Measurements from ENCODE around the gene SKAP1.
A peak's percentile ranks its signal among the peaks of the same experiment; 100 is the strongest.

SKAP1 gene

GRCh38 chr17:48131216-48131824 lies 298.7 kb downstream of the SKAP1 start:
- peak; percentile 68 for DNase-seq

GRCh38 chr17:48129981-48130380 lies 300.0 kb downstream of the SKAP1 start:
- DNase-seq: no peak

GRCh38 chr17:48128400-48128799 lies 301.6 kb downstream of the SKAP1 start:
- no peak for DNase-seq

GRCh38 chr17:48127371-48128051 lies 302.5 kb downstream of the SKAP1 start:
- DNase-seq: no peak

- no peak for DNase-seq
These were observed 303.5 kb downstream of the SKAP1 start for GRCh38 chr17:48126532-48126850.

- no peak for DNase-seq
These were observed 304.0 kb downstream of the SKAP1 start for GRCh38 chr17:48125829-48126531.

- DNase-seq: no peak
These were observed 306.1 kb downstream of the SKAP1 start for GRCh38 chr17:48123776-48124388.

GRCh38 chr17:48123111-48123510 lies 306.9 kb downstream of the SKAP1 start:
- no peak for DNase-seq

- DNase-seq: no peak
These were observed 307.4 kb downstream of the SKAP1 start for GRCh38 chr17:48122665-48123045.

GRCh38 chr17:48121923-48122664 lies 307.9 kb downstream of the SKAP1 start:
- no peak for DNase-seq

- DNase-seq: no peak
These were observed 316.8 kb downstream of the SKAP1 start for GRCh38 chr17:48113201-48113676.

GRCh38 chr17:48111937-48112241 lies 318.1 kb downstream of the SKAP1 start:
- DNase-seq: no peak

GRCh38 chr17:48110761-48111160 lies 319.3 kb downstream of the SKAP1 start:
- no peak for DNase-seq

GRCh38 chr17:48107137-48108055 lies 322.6 kb downstream of the SKAP1 start, which contains the start of gene SNX11:
Gene SNX11 (plus strand): TSS chr17:48107766. CDS start chr17:48112044, 4,278 bp downstream.
- peak; percentile 93 for DNase-seq

- DNase-seq: no peak
These were observed 323.2 kb downstream of the SKAP1 start for GRCh38 chr17:48106802-48107136.

GRCh38 chr17:48104440-48104839 lies 325.6 kb downstream of the SKAP1 start:
- DNase-seq: no peak

GRCh38 chr17:48102798-48103715 lies 327.0 kb downstream of the SKAP1 start:
- no peak for DNase-seq

- DNase-seq: no peak
These were observed 327.8 kb downstream of the SKAP1 start for GRCh38 chr17:48102043-48102750.

- peak; percentile 97 for DNase-seq
These were observed 328.8 kb downstream of the SKAP1 start, which contains the start of gene CBX1 for GRCh38 chr17:48101012-48101720. Gene CBX1 (minus strand): TSS chr17:48101478. CDS start chr17:48077004, 24,474 bp downstream.

Measured in femur (tissue), 1 donor.